Astrocyte of the spinal cord (primary cell): ENCODE data around the gene RACK1.
A peak's percentile ranks its signal among the peaks of the same experiment; 100 is the strongest.

Experiments
- DNase-seq: peaks from one replicate; pipeline ENCODE4 v3.0.0; 2011; ENCODE audit warnings: low read depth, low spot score
- H3K4me3 ChIP-seq: 2 replicates; pipeline ENCODE4 v1.5.1; 2011; ENCODE audit warnings: low read depth, mild to moderate bottlenecking, low read length, moderate library complexity
- CTCF ChIP-seq: IDR thresholded peaks from 2 replicates; pipeline ENCODE4 v1.5.1; 2012; ENCODE audit warnings: low read depth, mild to moderate bottlenecking, low read length, inconsistent platforms
- in situ Hi-C: cut with HindIII; loops from 2 replicates; pipeline ENCODE4 v1.10.0; 2017; ENCODE audit warnings: low sequenced_read_pairs

The RACK1 gene

GRCh38 chr5:181255276-181255675 lies 11.6 kb upstream of the RACK1 start:
- H3K4me3 ChIP-seq = no peak overlapping the region
- no peak for DNase-seq
- no peak for TF ChIP-seq CTCF
- in situ Hi-C loops = no loop called here

GRCh38 chr5:181248277-181248676 lies 4.6 kb upstream of the RACK1 start:
- DNase-seq = no peak
- H3K4me3 ChIP-seq = peak overlapping the region; percentile 63
- in situ Hi-C loops = no loop called here
- no peak for TF ChIP-seq CTCF

GRCh38 chr5:181246276-181247049 lies 2.8 kb upstream of the RACK1 start:
- peak overlapping the region; percentile 63 for H3K4me3 ChIP-seq
- in situ Hi-C loops = no loop called here
- TF ChIP-seq CTCF = no peak
- DNase-seq = peak; percentile 86

GRCh38 chr5:181245427-181246275 lies 1.9 kb upstream of the RACK1 start:
- DNase-seq = no peak
- no peak for TF ChIP-seq CTCF
- in situ Hi-C loops = no loop called here
- peak overlapping the region; percentile 63 for H3K4me3 ChIP-seq

- H3K4me3 ChIP-seq = peak overlapping the region; percentile 86
- in situ Hi-C loops = no loop called here
- TF ChIP-seq CTCF = no peak
- no peak for DNase-seq
Observed at GRCh38 chr5:181243018-181243563, 615 bp downstream of the RACK1 start.

GRCh38 chr5:181242031-181242451 lies 1.7 kb downstream of the RACK1 start:
- TF ChIP-seq CTCF = no peak
- peak overlapping the region; percentile 86 for H3K4me3 ChIP-seq
- in situ Hi-C loops = no loop called here
- DNase-seq = no peak
